HG03159 (cell line): ENCODE measurements around the gene FBXL7.

Experiments
- ATAC-seq: cut with Tn5 transposase; IDR thresholded peaks from one replicate; pipeline ENCODE4 v1.9.1; 2021; ENCODE audit warnings: mild to moderate bottlenecking, moderate library complexity; ENCODE audit not compliant: unreplicated experiment

FBXL7 gene

DNA sequence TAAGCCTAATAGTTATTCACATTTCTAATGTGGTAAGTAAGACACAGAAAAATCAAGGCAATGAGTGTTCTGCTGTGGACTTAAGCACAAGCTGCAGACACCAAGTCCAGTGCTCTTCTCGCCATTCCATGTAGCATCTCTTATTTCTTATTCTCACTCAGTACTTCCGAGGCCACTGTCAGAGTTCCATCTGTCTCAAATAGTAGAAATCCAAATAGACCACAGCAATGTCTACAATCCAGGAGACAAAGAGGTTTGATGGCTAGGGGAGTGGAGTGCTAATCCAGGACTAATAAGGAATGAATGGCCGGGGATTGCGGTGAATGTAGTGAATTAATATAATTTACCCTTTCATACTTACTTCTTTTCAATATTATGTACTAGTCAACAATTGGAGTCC lies 147.3 kb downstream of the FBXL7 start:
- no peak for ATAC-seq

DNA sequence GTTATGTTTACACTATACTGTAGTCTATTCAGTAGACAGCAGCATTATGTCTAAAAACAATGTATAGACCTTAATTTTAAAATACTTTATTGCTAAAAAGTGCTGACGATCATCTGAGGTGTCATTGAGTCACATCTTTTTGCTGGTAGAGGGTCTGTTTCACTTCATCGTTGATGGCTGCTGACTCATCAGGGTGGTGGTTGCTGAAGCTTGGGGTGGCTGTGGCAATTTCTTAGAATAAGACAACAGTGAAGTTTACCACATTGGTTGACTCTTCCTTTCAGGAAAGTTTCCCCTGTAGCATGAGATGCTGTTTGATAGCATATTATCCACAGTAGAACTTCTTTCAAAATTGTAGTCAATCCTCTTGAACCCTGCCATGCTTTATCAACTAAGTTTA lies 150.3 kb downstream of the FBXL7 start:
- ATAC-seq: no peak

DNA sequence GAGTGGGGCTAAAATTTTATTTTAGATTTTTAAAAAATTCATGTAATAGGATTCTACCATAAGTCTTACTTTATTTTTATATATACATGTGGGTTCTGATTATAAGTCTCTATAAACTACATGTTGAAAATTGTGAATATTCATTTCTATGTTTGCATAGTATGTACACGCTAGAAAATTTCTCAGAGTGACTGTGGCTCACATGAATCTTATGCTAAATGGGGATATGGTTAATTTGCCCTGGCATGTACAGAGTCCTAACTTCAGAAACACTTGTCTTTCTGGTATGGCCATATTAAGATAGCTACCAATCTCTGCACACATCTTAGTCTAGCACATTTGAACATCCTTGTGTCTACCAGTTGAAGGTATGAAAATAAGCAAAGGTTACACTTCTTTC lies 154.8 kb downstream of the FBXL7 start:
- no peak for ATAC-seq

GRCh38 chr5:15655683-15656082 lies 155.7 kb downstream of the FBXL7 start:
- no peak for ATAC-seq

- ATAC-seq: no peak
Observed at GRCh38 chr5:15664961-15665360, 165.0 kb downstream of the FBXL7 start.

DNA sequence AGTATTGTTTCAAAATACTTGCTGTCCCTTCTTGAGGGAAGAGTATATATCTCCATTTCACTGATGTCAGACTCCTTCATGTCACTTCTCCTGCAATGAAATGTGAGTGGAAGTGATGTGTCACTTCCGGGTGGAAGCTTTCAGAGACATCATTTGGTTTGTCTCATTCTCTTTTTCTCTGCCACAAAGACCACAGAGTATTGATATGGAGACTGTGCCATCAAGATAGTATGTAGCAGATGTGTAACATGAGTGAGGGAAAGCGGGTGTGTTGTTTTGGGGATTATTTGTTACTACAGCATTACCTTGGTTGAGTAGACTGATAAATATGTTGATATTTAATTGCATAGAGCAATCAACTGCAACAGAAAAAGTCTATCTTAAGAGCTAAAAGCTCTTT lies 169.8 kb downstream of the FBXL7 start:
- ATAC-seq: no peak

GRCh38 chr5:15674716-15675115 lies 174.7 kb downstream of the FBXL7 start:
- no peak for ATAC-seq

- ATAC-seq: no peak
Observed at GRCh38 chr5:15676591-15676990, 176.6 kb downstream of the FBXL7 start.

DNA sequence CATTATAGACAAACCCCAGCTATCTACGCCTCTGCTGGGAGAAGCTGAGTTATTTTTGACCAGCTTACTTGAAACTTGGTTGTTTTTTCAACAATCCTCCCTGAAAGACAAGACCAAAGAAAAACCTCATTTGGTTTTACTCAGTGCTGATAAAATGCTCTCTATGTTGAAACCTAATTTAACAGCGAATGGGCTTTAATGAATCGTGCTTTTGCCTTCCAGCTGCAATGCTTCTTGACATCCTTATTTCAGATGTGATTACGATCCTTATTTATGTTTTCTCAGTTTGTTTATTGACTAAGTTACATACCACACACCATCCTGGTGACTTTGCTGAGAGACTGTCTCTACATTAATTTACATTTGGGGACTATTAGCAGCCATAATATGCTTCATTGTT lies 179.2 kb downstream of the FBXL7 start:
- no peak for ATAC-seq

- ATAC-seq: no peak
Observed at GRCh38 chr5:15680455-15680854, 180.5 kb downstream of the FBXL7 start.

- no peak for ATAC-seq
Observed at GRCh38 chr5:15682122-15682521, 182.1 kb downstream of the FBXL7 start.

DNA sequence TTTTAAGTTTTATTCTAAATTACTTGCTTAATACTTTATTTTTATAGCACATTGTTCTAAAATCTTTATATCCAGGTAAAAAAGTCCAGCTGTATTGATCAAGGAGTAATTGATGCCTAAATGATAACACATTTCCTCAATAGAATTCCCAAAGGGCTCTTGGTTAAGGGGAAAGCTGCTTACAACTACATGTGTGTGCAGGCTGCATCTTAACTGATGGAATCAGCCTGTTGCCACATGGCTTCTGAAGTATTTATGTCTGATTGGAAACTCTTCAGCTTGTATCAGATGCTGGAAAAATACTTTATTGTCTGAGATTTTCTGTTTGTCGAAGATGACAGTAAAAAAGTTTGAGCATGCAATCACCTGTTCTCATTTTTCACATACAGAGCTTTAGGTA lies 182.6 kb downstream of the FBXL7 start:
- no peak for ATAC-seq

GRCh38 chr5:15683332-15683731 lies 183.4 kb downstream of the FBXL7 start:
- ATAC-seq: no peak

DNA sequence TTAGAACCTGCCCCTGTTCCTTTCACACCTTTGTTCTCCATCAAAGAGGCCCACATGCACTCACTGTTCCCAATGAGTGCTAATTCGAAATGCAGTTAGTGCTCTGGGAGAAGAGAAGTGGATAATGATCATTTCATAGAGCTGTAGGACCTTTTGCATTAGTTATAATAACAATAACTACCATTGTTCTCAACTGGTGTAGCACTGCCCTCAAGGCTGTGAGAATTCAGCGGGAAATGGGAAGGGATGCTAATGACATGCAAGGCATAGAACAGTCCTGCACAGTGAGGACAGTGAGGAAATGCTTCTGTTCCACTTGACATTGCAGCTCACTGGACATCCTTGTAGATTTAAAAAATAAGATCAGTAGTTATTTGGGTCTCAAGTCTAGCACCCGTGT lies 187.4 kb downstream of the FBXL7 start:
- ATAC-seq: no peak

DNA sequence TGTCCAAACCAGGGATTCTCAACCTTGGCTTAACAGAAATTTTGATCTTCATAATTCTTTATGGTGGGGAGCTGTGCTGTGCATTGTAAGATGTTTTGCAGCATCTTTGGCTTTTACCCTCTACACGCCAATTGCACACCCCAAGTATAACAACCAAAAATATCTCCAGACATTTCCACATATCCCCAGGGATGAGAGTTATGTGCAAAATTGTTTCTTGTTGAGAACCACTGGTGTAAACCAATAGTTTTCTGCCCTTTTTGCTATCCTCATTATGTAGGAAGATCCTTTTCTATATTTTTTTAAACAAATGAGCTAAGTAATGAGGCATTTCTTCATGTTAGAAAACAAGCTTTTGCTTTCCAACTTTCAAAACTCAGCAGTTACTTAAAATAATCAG lies 189.9 kb downstream of the FBXL7 start:
- no peak for ATAC-seq

GRCh38 chr5:15690611-15691010 lies 190.6 kb downstream of the FBXL7 start:
- no peak for ATAC-seq

- no peak for ATAC-seq
Observed at GRCh38 chr5:15691521-15691920, 191.5 kb downstream of the FBXL7 start.

- no peak for ATAC-seq
Observed at GRCh38 chr5:15692706-15693381, 192.9 kb downstream of the FBXL7 start.

- no peak for ATAC-seq
Observed at GRCh38 chr5:15693382-15693728, 193.4 kb downstream of the FBXL7 start.

DNA sequence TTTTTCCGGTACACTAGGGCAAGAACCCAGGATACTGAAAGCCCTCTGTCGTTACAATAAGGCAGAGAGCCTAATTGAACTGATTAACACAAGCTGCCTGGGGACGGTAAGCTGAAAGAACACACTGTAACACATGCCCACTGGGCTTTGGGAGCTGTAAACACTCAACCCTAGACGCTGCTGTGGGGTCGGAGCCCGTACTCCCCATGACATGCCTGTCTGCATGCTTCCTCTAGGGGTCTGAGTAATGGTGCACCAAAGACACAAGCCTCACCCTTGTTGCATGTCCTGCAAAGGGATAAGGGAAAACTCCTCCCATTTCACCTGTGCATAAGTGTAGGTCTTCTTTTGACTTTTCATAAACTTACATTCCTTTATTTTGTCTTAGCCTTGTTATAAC lies 194.0 kb downstream of the FBXL7 start:
- no peak for ATAC-seq

DNA sequence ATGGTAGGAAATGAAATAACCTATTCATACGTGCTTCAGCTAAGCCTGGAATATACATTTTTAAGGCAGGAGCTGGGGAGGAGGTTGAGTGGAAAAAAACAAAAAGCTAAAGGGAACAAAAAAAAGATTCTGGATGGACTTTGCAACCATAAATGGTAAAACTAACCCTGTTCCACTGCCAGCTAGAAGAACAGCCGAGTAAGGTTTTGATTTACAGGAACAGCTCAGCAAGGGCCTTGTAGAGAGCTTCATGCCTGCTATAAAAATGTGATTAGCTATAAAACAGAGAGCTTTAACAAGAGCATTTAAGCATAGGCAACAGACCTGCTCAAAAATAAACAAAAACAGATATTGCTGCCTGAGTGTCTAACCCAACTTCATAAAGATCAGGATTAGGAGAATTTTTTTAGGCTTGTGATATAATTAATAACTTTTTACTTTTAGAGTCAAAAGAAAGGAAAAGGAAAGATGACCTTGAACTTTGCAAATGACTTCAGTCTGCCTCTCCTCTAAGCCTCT lies 194.8 kb downstream of the FBXL7 start:
- no peak for ATAC-seq

- no peak for ATAC-seq
Observed at GRCh38 chr5:15695215-15695731, 195.3 kb downstream of the FBXL7 start.

- no peak for ATAC-seq
Observed at GRCh38 chr5:15700373-15700772, 200.4 kb downstream of the FBXL7 start.
